H1 (cell line): Measurements from ENCODE around the gene TOPORS. TPM values are rescaled to one million over a fixed set of nuclear protein-coding genes. Genes with fewer than 3 reads are reported as not detected.

Source experiments
- CTCF ChIA-PET: fragments of 300-600 bp; sonication (Branson Sonifier 250); formaldehyde crosslinking; loops from one replicate; lab custom pipeline; 2021; ENCODE audit not compliant: partially characterized antibody; lab: Charles Lee
- POLR2A ChIA-PET: fragments of 300-600 bp; sonication (Branson Sonifier 250); formaldehyde crosslinking; loops from one replicate; lab custom pipeline; 2021; ENCODE audit warnings: inconsistent platforms; ENCODE audit not compliant: partially characterized antibody; lab: Charles Lee
- DNase-seq, 2 experiments: peaks; one replicate each; pipeline versions ENCODE4 v3.0.0 to v3.0.0-alpha.2; 2010 to 2022; ENCODE audit warnings: low spot score in 2 of 2, low read depth in 1 of 2, mixed read lengths in 1 of 2
- FAIRE-seq: peaks from 2 replicates; lab custom pipeline; 2011; peaks lifted over from hg19 to GRCh38; lab: Jason Lieb, UNC
- H2AFZ ChIP-seq: 2 replicates; pipeline ENCODE4 v1.8.1; 2012; ENCODE audit warnings: low read length, inconsistent platforms
- H2AK5ac ChIP-seq: 2 replicates; pipeline ENCODE4 v1.6.1; 2013; ENCODE audit warnings: low read depth, low read length
- H2BK120ac ChIP-seq: replicated peaks from 2 replicates; pipeline ENCODE3; 2013; ENCODE audit warnings: low read depth, low read length, inconsistent platforms
- H2BK12ac ChIP-seq: 2 replicates; pipeline ENCODE4 v1.6.1; 2013; ENCODE audit warnings: low read depth, low read length
- H2BK15ac ChIP-seq: 2 replicates; pipeline ENCODE4 v1.6.1; 2013; ENCODE audit warnings: low read length
- H2BK20ac ChIP-seq: 2 replicates; pipeline ENCODE4 v1.6.1; 2013; ENCODE audit warnings: low read length
- H2BK5ac ChIP-seq: 2 replicates; pipeline ENCODE4 v1.6.1; 2013; ENCODE audit warnings: low read depth, low read length
- H3K14ac ChIP-seq: 2 replicates; pipeline ENCODE4 v1.6.1; 2013; ENCODE audit warnings: inconsistent platforms; ENCODE audit not compliant: insufficient read length
- H3K18ac ChIP-seq: 2 replicates; pipeline ENCODE4 v1.6.1; 2013; ENCODE audit warnings: low read length; ENCODE audit errors: extremely low read depth
- H3K23ac ChIP-seq: 2 replicates; pipeline ENCODE4 v1.6.1; 2013; ENCODE audit warnings: inconsistent platforms; ENCODE audit not compliant: insufficient read length
- H3K23me2 ChIP-seq: 2 replicates; pipeline ENCODE4 v1.6.1; 2013; ENCODE audit warnings: low read depth, low read length
- H3K27ac ChIP-seq: 2 replicates; pipeline ENCODE4 v1.6.1; 2011; ENCODE audit warnings: low read depth, low read length, inconsistent platforms
- H3K27me3 ChIP-seq, 4 experiments: replicated peaks in 1 of 4; 1 replicate in 1 of 4; 2 replicates in 3 of 4; pipeline versions ENCODE4 v1.6.1 to v1.8.1; 2011 to 2013; ENCODE audit warnings: low read length in 3 of 4, mild to moderate bottlenecking in 3 of 4, inconsistent platforms in 2 of 4, mixed read lengths in 2 of 4, moderate library complexity in 1 of 4; ENCODE audit not compliant: control insufficient read depth in 3 of 4, insufficient read depth in 3 of 4; ENCODE audit errors: extremely low read depth in 1 of 4
- H3K36me3 ChIP-seq, 4 experiments: 2 replicates each; pipeline versions ENCODE4 v1.6.1 to v1.8.1; 2011 to 2013; ENCODE audit warnings: mild to moderate bottlenecking in 4 of 4, low read length in 3 of 4, moderate library complexity in 2 of 4, control low read depth in 1 of 4, inconsistent platforms in 1 of 4; ENCODE audit not compliant: insufficient read depth in 4 of 4, control insufficient read depth in 2 of 4
- H3K4ac ChIP-seq: replicated peaks from 2 replicates; pipeline ENCODE3; 2013; ENCODE audit warnings: low read length, low read depth, mixed read lengths, inconsistent platforms; ENCODE audit not compliant: insufficient read length
- H3K4me1 ChIP-seq, 4 experiments: replicated peaks in 1 of 4; 1 replicate in 1 of 4; 2 replicates in 3 of 4; pipeline versions ENCODE4 v1.6.1 to v1.8.1; 2011 to 2013; ENCODE audit warnings: low read length in 3 of 4, inconsistent platforms in 2 of 4, mixed read lengths in 1 of 4; ENCODE audit not compliant: insufficient read depth in 4 of 4, control insufficient read depth in 3 of 4
- H3K4me2 ChIP-seq, 2 experiments: 2 replicates each; pipeline versions ENCODE4 v1.6.1 to v1.8.1; 2011 to 2013; ENCODE audit warnings: low read depth in 2 of 2, low read length in 2 of 2, control low read depth in 1 of 2, inconsistent platforms in 1 of 2, mild to moderate bottlenecking in 1 of 2; ENCODE audit not compliant: insufficient read depth in 1 of 2
- H3K4me3 ChIP-seq, 4 experiments: fragments of 200-600, 300-600 bp in 1 of 4; sonication (generic), shearing (Covaris generic), sonication (Bioruptor Twin) in 1 of 4; 2 replicates each; pipeline versions ENCODE4 v1.5.1 to v1.8.1; 2011 to 2016; ENCODE audit warnings: low read length in 4 of 4, low read depth in 3 of 4, control low read depth in 2 of 4, inconsistent platforms in 2 of 4, mild to moderate bottlenecking in 2 of 4, mixed read lengths in 1 of 4, moderate library complexity in 1 of 4; ENCODE audit not compliant: insufficient read depth in 2 of 4; ENCODE audit errors: extremely low read depth in 1 of 4
- H3K56ac ChIP-seq: replicated peaks from 2 replicates; pipeline ENCODE3; 2013; ENCODE audit warnings: low read depth, mild to moderate bottlenecking, mixed read lengths, low read length, inconsistent platforms; ENCODE audit not compliant: insufficient read length
- H3K79me1 ChIP-seq: 2 replicates; pipeline ENCODE4 v1.6.1; 2013; ENCODE audit warnings: low read depth, low read length, control low read depth
- H3K79me2 ChIP-seq, 2 experiments: 2 replicates each; pipeline versions ENCODE4 v1.6.1 to v1.8.1; 2012 to 2013; ENCODE audit warnings: low read length in 2 of 2, mild to moderate bottlenecking in 2 of 2, inconsistent platforms in 1 of 2; ENCODE audit not compliant: insufficient read depth in 2 of 2, control insufficient read depth in 1 of 2
- H3K9ac ChIP-seq, 4 experiments: replicated peaks in 1 of 4; 1 replicate in 1 of 4; 2 replicates in 3 of 4; pipeline versions ENCODE4 v1.6.1 to v1.8.1; 2011 to 2013; ENCODE audit warnings: low read depth in 3 of 4, low read length in 3 of 4, control low read depth in 2 of 4, mild to moderate bottlenecking in 2 of 4, moderate library complexity in 2 of 4, inconsistent platforms in 1 of 4; ENCODE audit errors: extremely low read depth in 1 of 4
- H3K9me3 ChIP-seq, 2 experiments: 2 replicates each; pipeline versions ENCODE4 v1.6.1 to v1.8.1; 2012 to 2013; ENCODE audit warnings: mild to moderate bottlenecking in 2 of 2, moderate library complexity in 2 of 2, control low read depth in 1 of 2, inconsistent platforms in 1 of 2, low read depth in 1 of 2, low read length in 1 of 2, mixed read lengths in 1 of 2; ENCODE audit not compliant: insufficient read depth in 2 of 2
- H4K20me1 ChIP-seq, 2 experiments: replicated peaks in 1 of 2; 2 replicates each; pipeline versions ENCODE3 to v1.8.1; 2011 to 2013; ENCODE audit warnings: inconsistent platforms in 2 of 2, low read length in 2 of 2, mild to moderate bottlenecking in 1 of 2; ENCODE audit not compliant: insufficient read depth in 2 of 2, control insufficient read depth in 1 of 2
- H4K5ac ChIP-seq: 2 replicates; pipeline ENCODE4 v1.6.1; 2013; ENCODE audit warnings: low read length, low read depth, mixed read lengths, inconsistent platforms; ENCODE audit not compliant: insufficient read length
- H4K8ac ChIP-seq: 2 replicates; pipeline ENCODE4 v1.8.0; 2013; ENCODE audit warnings: mild to moderate bottlenecking, moderate library complexity, low read length, inconsistent platforms; ENCODE audit not compliant: insufficient read depth; ENCODE audit errors: extremely low read depth
- H4K91ac ChIP-seq: replicated peaks from 2 replicates; pipeline ENCODE3; 2013; ENCODE audit warnings: low read length, mixed read lengths, inconsistent platforms; ENCODE audit not compliant: insufficient read length
- FOSL1 ChIP-seq: IDR thresholded peaks from 2 replicates; pipeline ENCODE4 v1.6.1; 2011; ENCODE audit warnings: mild to moderate bottlenecking, low read depth, low read length, moderate library complexity; ENCODE audit not compliant: insufficient read depth
- GTF2F1 ChIP-seq: IDR thresholded peaks from 2 replicates; pipeline ENCODE4 v1.6.1; 2012; ENCODE audit warnings: low read depth, low read length, improper control_type of control experiment, borderline replicate concordance
- HDAC2 ChIP-seq, 2 experiments: fragments of 300-600 bp in 1 of 2; sonication (generic) in 1 of 2; IDR thresholded peaks; 2 replicates each; pipeline ENCODE4 v1.6.1; 2011 to 2012; ENCODE audit warnings: low read depth in 2 of 2, low read length in 2 of 2, mild to moderate bottlenecking in 2 of 2, moderate library complexity in 2 of 2, borderline replicate concordance in 1 of 2, inconsistent platforms in 1 of 2
- PHF8 ChIP-seq: fragments of 200-600 bp; sonication (generic); conservative IDR thresholded peaks from 2 replicates; pipeline ENCODE4 v1.7.1; 2012; ENCODE audit warnings: low read depth, mild to moderate bottlenecking, inconsistent platforms, low read length, moderate library complexity
- POU5F1 ChIP-seq: IDR thresholded peaks from 2 replicates; pipeline ENCODE4 v1.6.1; 2011; ENCODE audit warnings: low read depth, mild to moderate bottlenecking, low read length, moderate library complexity
- SAP30 ChIP-seq: fragments of 300-600 bp; sonication (generic); IDR thresholded peaks from 2 replicates; pipeline ENCODE4 v1.7.1; 2012; ENCODE audit warnings: low read length, moderate library complexity, mild to moderate bottlenecking, inconsistent platforms; ENCODE audit not compliant: insufficient read depth, insufficient replicate concordance
- WGBS, 2 experiments: shearing (Covaris generic) in 1 of 2; methylation state at CpG; one replicate each; pipeline versions ENCODE4 v1.1.6 to v1.1.7; 2013 to 2015; ENCODE audit warnings: low lambda C conversion rate in 2 of 2, mixed read lengths in 2 of 2, inconsistent platforms in 1 of 2, low coverage in 1 of 2, missing lambda C conversion rate in 1 of 2; ENCODE audit not compliant: insufficient replicate concordance in 2 of 2, insufficient coverage in 1 of 2, insufficient read length in 1 of 2; ENCODE audit errors: extremely low coverage in 1 of 2, missing lambda C conversion rate in 1 of 2; 5-methylcytosine and 5-hydroxymethylcytosine counted together
- long read RNA-seq, 2 experiments: library from RNA in 1 of 2; library from capped mRNA in 1 of 2; stranded (forward); transcript quantifications; one replicate each; pipeline ENCODE4 v2.0.0, GENCODE V29; 2021; ENCODE audit warnings: inconsistent platforms in 1 of 2
- polyA minus RNA-seq, 3 experiments: library from RNA; depleted of rRNA, polyadenylated mRNA; stranded (reverse); fragments of >200 nt; gene quantifications; 1 replicate in 2 of 3; 2 replicates in 1 of 3; pipeline ENCODE4 v1.2.3, GENCODE V29; 2011
- polyA plus RNA-seq, 7 experiments: library from polyadenylated mRNA; depleted of rRNA in 3 of 7; stranded (reverse) in 5 of 7; unstranded in 2 of 7; fragments of >200 nt in 5 of 7; fragments of 200-250 nt in 2 of 7; gene quantifications; 1 replicate in 5 of 7; 2 replicates in 1 of 7; 4 replicates in 1 of 7; pipeline versions ENCODE4 v1.2.1 to v1.2.3, GENCODE V29; 2011 to 2013; ENCODE audit warnings: missing spikeins in 2 of 7, mixed read lengths in 2 of 7
- total RNA-seq: library from RNA; stranded (reverse); fragmentation: NEBNext Ultra II Directional; extraction: Animal tissue kit (Norgen Biotek cat#: 25700); gene quantifications from 2 replicates; pipeline ENCODE4 v1.2.1, GENCODE V29; 2021
- TF ChIP-seq, protein P1 (sequence below): IDR thresholded peaks from 2 replicates; pipeline ENCODE4 v1.6.1; 2012; ENCODE audit warnings: inconsistent platforms

The TOPORS gene
- total RNA-seq: 26.9 and 30.7 TPM in 2 replicates
- 7.9 and 10.3 TPM in 2 replicates for polyA plus RNA-seq (2011; rRNA removed)
- 15.7 TPM for polyA plus RNA-seq (2011; cell fraction: cytosol; rRNA removed)
- 7.2 TPM for polyA plus RNA-seq (2011; cell fraction: nucleus; rRNA removed)
- polyA plus RNA-seq (2012, experiment 1 of 2): 14.6 to 24.7 TPM (median 16.4 TPM) in 4 replicates
- polyA plus RNA-seq (2012, experiment 2 of 2): 1.0 TPM
- polyA plus RNA-seq (2013, experiment 1 of 2): 33.6 TPM
- 32.3 TPM for polyA plus RNA-seq (2013, experiment 2 of 2)
- polyA minus RNA-seq (2011; rRNA and poly(A)+ RNA removed): 33.0 and 45.2 TPM in 2 replicates
- polyA minus RNA-seq (2011; cell fraction: cytosol; rRNA and poly(A)+ RNA removed): 18.3 TPM
- 36.2 TPM for polyA minus RNA-seq (2011; cell fraction: nucleus; rRNA and poly(A)+ RNA removed)
- long read RNA-seq, experiment 1, partial matches to known transcripts: 2 of 20 reads
- long read RNA-seq, experiment 1, other reads (novel, unspliced or antisense): 18 of 20 reads
- long read RNA-seq, experiment 2, partial matches to known transcripts: 4 of 12 reads
- long read RNA-seq, experiment 2, other reads (novel, unspliced or antisense): 8 of 12 reads

DNA sequence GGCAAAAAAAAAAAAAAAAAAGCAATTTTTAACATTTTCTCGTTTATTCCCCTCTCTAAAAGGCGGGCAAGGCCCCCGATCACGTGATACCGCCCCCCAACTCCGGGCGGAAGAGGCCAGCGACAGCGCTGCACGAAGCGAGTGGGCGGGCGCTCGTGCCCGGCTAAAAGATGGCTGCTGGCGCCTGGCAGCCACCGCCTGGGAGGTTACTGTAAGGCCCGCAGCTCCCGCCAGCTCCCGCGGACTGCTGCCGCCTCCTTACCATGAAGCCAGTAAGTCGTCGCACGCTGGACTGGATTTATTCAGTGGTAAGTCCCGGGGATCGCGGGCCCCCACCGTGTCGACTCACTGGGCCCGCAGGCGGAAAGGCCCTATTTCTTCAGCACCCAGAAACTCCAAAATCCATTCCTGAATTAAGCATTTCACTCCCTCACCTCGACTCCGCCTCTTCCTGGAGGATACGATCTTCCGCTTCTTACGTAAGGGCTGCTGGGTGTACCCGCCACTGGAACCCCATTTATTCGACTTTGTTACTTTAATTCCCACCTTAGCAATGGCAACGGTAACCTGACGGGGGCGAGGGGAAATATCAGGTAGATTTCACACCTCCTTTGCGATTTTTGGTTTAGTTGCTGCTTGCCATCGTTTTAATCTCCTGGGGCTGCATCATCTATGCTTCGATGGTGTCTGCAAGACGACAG is at the start of gene TOPORS, which contains the start of gene SMIM27:
TOPORS (minus strand) TSS at position 415 of the 701 bp plus-strand sequence; CDS start at position 265, 150 bp downstream.
SMIM27 (plus strand) TSS at position 156 of the 701 bp plus-strand sequence; CDS start at position 264, 108 bp downstream.
- Histone ChIP-seq H3K27ac (peak within 1 kb of the TSS; percentile 97), H3K79me1 (no peaks in the 10 kb centered on the region), H3K23me2 (peaks cover 9% of the 10 kb centered on the region), H2BK15ac (no peak within 1 kb of the TSS), H2AFZ (peak within 1 kb of the TSS; percentile 17; the same call in 1 of the 2 replicates), H3K4me1 (peaks cover 0 to 3% (median 0%) of the 10 kb centered on the region in 4 experiments; a peak in 2 of 7 replicates), H3K36me3 (no peaks in the 10 kb centered on the region), H3K27me3 (no peaks in the 10 kb centered on the region), H2BK12ac (peak within 1 kb of the TSS; percentile 71; the same call in 1 of the 2 replicates), H3K9ac (peak within 1 kb of the TSS; percentile 88 to 99 (median 96)), H3K4ac (peak within 1 kb of the TSS; percentile 41), H2AK5ac (peak within 1 kb of the TSS; percentile 46; the same call in 1 of the 2 replicates), H3K56ac (peak within 1 kb of the TSS; percentile 94), H2BK20ac (no peak within 1 kb of the TSS), H4K20me1 (peaks cover 11 to 15% of the 10 kb centered on the region in 2 experiments), H4K8ac (peak within 1 kb of the TSS; percentile 100; the same call in 1 of the 2 replicates), H4K91ac (peak within 1 kb of the TSS; percentile 29), H3K14ac (peak within 1 kb of the TSS; percentile 63), H2BK120ac (no peak within 1 kb of the TSS), H3K9me3 (no peaks in the 10 kb centered on the region), H4K5ac (peak within 1 kb of the TSS; percentile 82), H3K18ac (peak within 1 kb of the TSS; percentile 57), H2BK5ac (peak within 1 kb of the TSS; percentile 80), H3K23ac (no peak within 1 kb of the TSS), H3K79me2 (peaks cover 23 to 50% of the 10 kb centered on the region in 2 experiments), H3K4me2 (peak within 1 kb of the TSS; percentile 80 to 83), H3K4me3 (peak within 1 kb of the TSS; percentile 80 to 97 (median 87))
- POLR2A ChIA-PET: interaction anchor here (0.6 to 3.9 kb wide), 7 partner anchors 13 to 186 kb away, joined by 3 to 24 read pairs (median 5); partner anchors contain the start of genes NDUFB6 and RIGI
- CTCF ChIA-PET: interaction anchor here (0.7 to 2.0 kb wide), 5 partner anchors 10 to 173 kb away, joined by 3 to 8 read pairs (median 4); no protein-coding TSS in a partner anchor
- DNase-seq (peak; percentile 69 to 89), FAIRE-seq (no peak)
- 2% methylated on average over 46 of the region's 46 CpGs; no CpG with 5 or more reads in 1 of the 2 experiments for WGBS, 2 experiments
- TF ChIP-seq, protein P1, sequence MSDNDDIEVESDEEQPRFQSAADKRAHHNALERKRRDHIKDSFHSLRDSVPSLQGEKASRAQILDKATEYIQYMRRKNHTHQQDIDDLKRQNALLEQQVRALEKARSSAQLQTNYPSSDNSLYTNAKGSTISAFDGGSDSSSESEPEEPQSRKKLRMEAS: peak; percentile 24; the same call in 1 of the 2 replicates
- TF ChIP-seq POU5F1 (no peak), PHF8 (peak; percentile 97), FOSL1 (0 out of 2 replicates have a peak, but pooled peaks have one; percentile 43), GTF2F1 (peak; percentile 48), HDAC2 (IDR thresholded peaks at IDR 0.05; ENCODE audit: borderline replicate concordance in 1 of 2, low read depth in 2 of 2, low read length in 2 of 2) (no peak), SAP30 (peak; percentile 12)
